ENCODE measurements around the gene AMBP.

AMBP gene

GRCh38 chr9:114078021-114078780 is at the start of gene AMBP:
TSS of gene AMBP (minus strand) at chr9:114078300. CDS start at chr9:114078209, 91 bp downstream.
- no peak within 1 kb of the TSS for H3K9ac ChIP-seq (ENCODE audit: low read length)
- peaks cover 5% of the 10 kb centered on the region for H3K4me1 ChIP-seq (ENCODE audit: insufficient read depth, low read length)
- no peaks in the 10 kb centered on the region for H3K9me3 ChIP-seq (ENCODE audit: low read length)
- H3K27me3 ChIP-seq (ENCODE audit: control insufficient read depth in 1 of 2, insufficient read depth in 2 of 2, low read length in 2 of 2), result no peaks in the 10 kb centered on the region
- no peak within 1 kb of the TSS for H3K27ac ChIP-seq (ENCODE audit: low read depth, low read length)
- no peaks in the 10 kb centered on the region for H3K36me3 ChIP-seq (ENCODE audit: insufficient read depth, low read length)
- H3K4me3 ChIP-seq (ENCODE audit: low read depth in 1 of 2, low read length in 2 of 2), result no peak within 1 kb of the TSS

- no peak overlapping the region for H3K27ac ChIP-seq (ENCODE audit: low read depth, low read length)
- no peaks in the 10 kb centered on the region for H3K9me3 ChIP-seq (ENCODE audit: low read length)
- no peak overlapping the region for H3K9ac ChIP-seq (ENCODE audit: low read length)
- no peaks in the 10 kb centered on the region for H3K27me3 ChIP-seq (ENCODE audit: control insufficient read depth in 1 of 2, insufficient read depth in 2 of 2, low read length in 2 of 2)
- H3K4me3 ChIP-seq (ENCODE audit: low read depth in 1 of 2, low read length in 2 of 2), result no peak overlapping the region
- H3K36me3 ChIP-seq (ENCODE audit: insufficient read depth, low read length), result no peaks in the 10 kb centered on the region
- H3K4me1 ChIP-seq (ENCODE audit: insufficient read depth, low read length), result no peaks in the 10 kb centered on the region
Observed at GRCh38 chr9:114126247-114127060, 48.4 kb upstream of the AMBP start.

GRCh38 chr9:114125476-114126013 is 47.4 kb upstream of the AMBP start:
- Histone ChIP-seq H3K4me1 (ENCODE audit: insufficient read depth, low read length) (no peaks in the 10 kb centered on the region), H3K36me3 (ENCODE audit: insufficient read depth, low read length) (no peaks in the 10 kb centered on the region), H3K4me3 (ENCODE audit: low read depth in 1 of 2, low read length in 2 of 2) (no peak overlapping the region), H3K27me3 (ENCODE audit: control insufficient read depth in 1 of 2, insufficient read depth in 2 of 2, low read length in 2 of 2) (no peaks in the 10 kb centered on the region), H3K9me3 (ENCODE audit: low read length) (no peaks in the 10 kb centered on the region), H3K27ac (ENCODE audit: low read depth, low read length) (no peak overlapping the region), H3K9ac (ENCODE audit: low read length) (no peak overlapping the region)

GRCh38 chr9:114124666-114125475 is 46.8 kb upstream of the AMBP start:
- Histone ChIP-seq H3K27me3 (ENCODE audit: control insufficient read depth in 1 of 2, insufficient read depth in 2 of 2, low read length in 2 of 2) (no peaks in the 10 kb centered on the region), H3K9ac (ENCODE audit: low read length) (no peak overlapping the region), H3K9me3 (ENCODE audit: low read length) (no peaks in the 10 kb centered on the region), H3K4me3 (ENCODE audit: low read depth in 1 of 2, low read length in 2 of 2) (no peak overlapping the region), H3K27ac (ENCODE audit: low read depth, low read length) (no peak overlapping the region), H3K36me3 (ENCODE audit: insufficient read depth, low read length) (no peaks in the 10 kb centered on the region), H3K4me1 (ENCODE audit: insufficient read depth, low read length) (no peaks in the 10 kb centered on the region)

GRCh38 chr9:114124138-114124537 is 46.0 kb upstream of the AMBP start:
- no peaks in the 10 kb centered on the region for H3K4me1 ChIP-seq (ENCODE audit: insufficient read depth, low read length)
- no peak overlapping the region for H3K27ac ChIP-seq (ENCODE audit: low read depth, low read length)
- H3K36me3 ChIP-seq (ENCODE audit: insufficient read depth, low read length), result no peaks in the 10 kb centered on the region
- H3K9ac ChIP-seq (ENCODE audit: low read length), result no peak overlapping the region
- no peaks in the 10 kb centered on the region for H3K27me3 ChIP-seq (ENCODE audit: control insufficient read depth in 1 of 2, insufficient read depth in 2 of 2, low read length in 2 of 2)
- no peaks in the 10 kb centered on the region for H3K9me3 ChIP-seq (ENCODE audit: low read length)
- no peak overlapping the region for H3K4me3 ChIP-seq (ENCODE audit: low read depth in 1 of 2, low read length in 2 of 2)

- Histone ChIP-seq H3K27me3 (ENCODE audit: control insufficient read depth in 1 of 2, insufficient read depth in 2 of 2, low read length in 2 of 2) (no peaks in the 10 kb centered on the region), H3K27ac (ENCODE audit: low read depth, low read length) (no peak overlapping the region), H3K4me1 (ENCODE audit: insufficient read depth, low read length) (no peaks in the 10 kb centered on the region), H3K4me3 (ENCODE audit: low read depth in 1 of 2, low read length in 2 of 2) (no peak overlapping the region), H3K9ac (ENCODE audit: low read length) (no peak overlapping the region), H3K36me3 (ENCODE audit: insufficient read depth, low read length) (no peaks in the 10 kb centered on the region), H3K9me3 (ENCODE audit: low read length) (no peaks in the 10 kb centered on the region)
Observed at GRCh38 chr9:114123031-114123977, 45.2 kb upstream of the AMBP start.

GRCh38 chr9:114122136-114123027 is 44.3 kb upstream of the AMBP start:
- H3K27ac ChIP-seq (ENCODE audit: low read depth, low read length), result no peak overlapping the region
- no peaks in the 10 kb centered on the region for H3K4me1 ChIP-seq (ENCODE audit: insufficient read depth, low read length)
- no peaks in the 10 kb centered on the region for H3K36me3 ChIP-seq (ENCODE audit: insufficient read depth, low read length)
- H3K27me3 ChIP-seq (ENCODE audit: control insufficient read depth in 1 of 2, insufficient read depth in 2 of 2, low read length in 2 of 2), result no peaks in the 10 kb centered on the region
- H3K4me3 ChIP-seq (ENCODE audit: low read depth in 1 of 2, low read length in 2 of 2), result no peak overlapping the region
- no peak overlapping the region for H3K9ac ChIP-seq (ENCODE audit: low read length)
- H3K9me3 ChIP-seq (ENCODE audit: low read length), result no peaks in the 10 kb centered on the region

GRCh38 chr9:114121227-114122135 is 43.4 kb upstream of the AMBP start:
- no peak overlapping the region for H3K9ac ChIP-seq (ENCODE audit: low read length)

GRCh38 chr9:114120192-114121014 is 42.3 kb upstream of the AMBP start:
- Histone ChIP-seq H3K27ac (ENCODE audit: low read depth, low read length) (no peak overlapping the region), H3K4me3 (ENCODE audit: low read depth in 1 of 2, low read length in 2 of 2) (no peak overlapping the region), H3K36me3 (ENCODE audit: insufficient read depth, low read length) (no peaks in the 10 kb centered on the region), H3K27me3 (ENCODE audit: control insufficient read depth in 1 of 2, insufficient read depth in 2 of 2, low read length in 2 of 2) (no peaks in the 10 kb centered on the region), H3K9me3 (ENCODE audit: low read length) (no peaks in the 10 kb centered on the region), H3K4me1 (ENCODE audit: insufficient read depth, low read length) (no peaks in the 10 kb centered on the region), H3K9ac (ENCODE audit: low read length) (no peak overlapping the region)

More at GRCh38 chr9:114121227-114122135, 43.4 kb upstream of the AMBP start:
- Histone ChIP-seq H3K4me1 (ENCODE audit: insufficient read depth, low read length) (no peaks in the 10 kb centered on the region), H3K27me3 (ENCODE audit: control insufficient read depth in 1 of 2, insufficient read depth in 2 of 2, low read length in 2 of 2) (no peaks in the 10 kb centered on the region), H3K4me3 (ENCODE audit: low read depth in 1 of 2, low read length in 2 of 2) (no peak overlapping the region), H3K36me3 (ENCODE audit: insufficient read depth, low read length) (no peaks in the 10 kb centered on the region), H3K27ac (ENCODE audit: low read depth, low read length) (no peak overlapping the region), H3K9me3 (ENCODE audit: low read length) (no peaks in the 10 kb centered on the region)
